Trophoblast cell (in vitro differentiated cells and primary cell): ENCODE data around the gene FCHSD2.
"Not testable (repeated sequence)": the region's sequence is repeated elsewhere in the genome, so short reads cannot be mapped to it uniquely, and the experiment has no call there.

Source experiments
- DNase-seq, 2 donors: peaks; one replicate each; pipeline ENCODE4 v3.0.0-alpha.2; 2016
- H2AFZ ChIP-seq: 2 replicates; pipeline ENCODE4 v1.6.1; 2013; ENCODE audit warnings: low read length, moderate library complexity, mild to moderate bottlenecking; ENCODE audit not compliant: insufficient read depth, poor library complexity
- H2AK5ac ChIP-seq: 2 replicates; pipeline ENCODE4 v1.6.1; 2013; ENCODE audit warnings: mild to moderate bottlenecking, low read length
- H2BK120ac ChIP-seq: 2 replicates; pipeline ENCODE4 v1.6.1; 2013; ENCODE audit warnings: low read length, mild to moderate bottlenecking, moderate library complexity; ENCODE audit not compliant: insufficient read depth, poor library complexity
- H2BK12ac ChIP-seq: 2 replicates; pipeline ENCODE4 v1.6.1; 2013; ENCODE audit warnings: mild to moderate bottlenecking, low read length, moderate library complexity
- H2BK5ac ChIP-seq: 2 replicates; pipeline ENCODE4 v1.6.1; 2013; ENCODE audit warnings: low read length, low read depth, moderate library complexity, mild to moderate bottlenecking; ENCODE audit not compliant: poor library complexity
- H3K14ac ChIP-seq: 2 replicates; pipeline ENCODE4 v1.6.1; 2013; ENCODE audit warnings: mild to moderate bottlenecking, low read length
- H3K18ac ChIP-seq: 2 replicates; pipeline ENCODE4 v1.6.1; 2013; ENCODE audit warnings: mild to moderate bottlenecking, low read length
- H3K23ac ChIP-seq: 2 replicates; pipeline ENCODE4 v1.6.1; 2013; ENCODE audit warnings: low read length
- H3K27ac ChIP-seq: 2 replicates; pipeline ENCODE4 v1.5.1; 2013; ENCODE audit warnings: low read depth, mild to moderate bottlenecking, inconsistent platforms, low read length, moderate library complexity
- H3K27me3 ChIP-seq: 2 replicates; pipeline ENCODE4 v1.6.1; 2013; ENCODE audit warnings: inconsistent platforms, mild to moderate bottlenecking, low read length, moderate library complexity; ENCODE audit not compliant: insufficient read depth
- H3K36me3 ChIP-seq, 2 experiments: 1 replicate in 1 of 2; 2 replicates in 1 of 2; pipeline ENCODE4 v1.6.1; 2013; ENCODE audit warnings: low read length in 2 of 2, mild to moderate bottlenecking in 2 of 2, moderate library complexity in 1 of 2; ENCODE audit not compliant: insufficient read depth in 2 of 2, control insufficient read depth in 1 of 2
- H3K4ac ChIP-seq: 2 replicates; pipeline ENCODE4 v1.6.1; 2013; ENCODE audit warnings: low read depth, mild to moderate bottlenecking, low read length, moderate library complexity
- H3K4me1 ChIP-seq, 2 experiments: 1 replicate in 1 of 2; 2 replicates in 1 of 2; pipeline ENCODE4 v1.6.1; 2013; ENCODE audit warnings: low read length in 2 of 2, mild to moderate bottlenecking in 2 of 2, moderate library complexity in 1 of 2; ENCODE audit not compliant: insufficient read depth in 2 of 2, control insufficient read depth in 1 of 2
- H3K4me2 ChIP-seq: 2 replicates; pipeline ENCODE4 v1.6.1; 2013; ENCODE audit warnings: inconsistent platforms, mild to moderate bottlenecking, low read length, moderate library complexity
- H3K4me3 ChIP-seq: 2 replicates; pipeline ENCODE4 v1.5.1; 2013; ENCODE audit warnings: mild to moderate bottlenecking, low read depth, low read length, inconsistent platforms
- H3K79me1 ChIP-seq: one replicate; pipeline ENCODE4 v1.6.1; 2013; ENCODE audit warnings: low read length
- H3K79me2 ChIP-seq: 2 replicates; pipeline ENCODE4 v1.6.1; 2013; ENCODE audit warnings: low read length, mild to moderate bottlenecking; ENCODE audit not compliant: control insufficient read depth, insufficient read depth, poor library complexity
- H3K9ac ChIP-seq: 2 replicates; pipeline ENCODE4 v1.6.1; 2013; ENCODE audit warnings: mild to moderate bottlenecking, low read length
- H3K9me3 ChIP-seq: 2 replicates; pipeline ENCODE4 v1.6.1; 2013; ENCODE audit warnings: low read depth, mild to moderate bottlenecking, control low read depth, inconsistent platforms, low read length; ENCODE audit not compliant: insufficient read depth
- H4K12ac ChIP-seq: 2 replicates; pipeline ENCODE4 v1.6.1; 2013; ENCODE audit warnings: low read depth, mild to moderate bottlenecking, low read length, moderate library complexity
- H4K8ac ChIP-seq: 2 replicates; pipeline ENCODE4 v1.6.1; 2013; ENCODE audit warnings: low read depth, mild to moderate bottlenecking, low read length, moderate library complexity
- H4K91ac ChIP-seq: one replicate; pipeline ENCODE4 v1.6.1; 2013; ENCODE audit warnings: low read depth, mild to moderate bottlenecking, low read length, moderate library complexity
- whole genome bisulfite sequencing: extraction: QIAGEN DNeasy Blood & Tissue Kit; methylation state at CpG from one replicate; pipeline ENCODE4 v1.1.7; 2013; ENCODE audit warnings: missing lambda C conversion rate; ENCODE audit not compliant: insufficient read length, insufficient coverage; ENCODE audit errors: extremely low coverage; 5-methylcytosine and 5-hydroxymethylcytosine counted together

Gene FCHSD2

GRCh38 chr11:72792437-72793021 is 349.6 kb downstream of the FCHSD2 start:
- Histone ChIP-seq H3K4me2 (no peak overlapping the region), H3K79me2 (no peaks in the 10 kb centered on the region), H3K36me3 (no peaks in the 10 kb centered on the region), H3K14ac (no peak overlapping the region), H4K8ac (no peak overlapping the region), H3K18ac (no peak overlapping the region), H3K27me3 (no peaks in the 10 kb centered on the region), H3K4me3 (no peak overlapping the region), H2AFZ (no peak overlapping the region), H3K4ac (no peak overlapping the region), H3K9me3 (no peaks in the 10 kb centered on the region), H4K12ac (no peak overlapping the region), H2BK5ac (no peak overlapping the region), H2BK12ac (no peak overlapping the region), H2BK120ac (no peak overlapping the region), H3K27ac (no peak overlapping the region), H3K9ac (no peak overlapping the region), H3K23ac (no peak overlapping the region), H3K79me1 (peaks cover 2% of the 10 kb centered on the region), H4K91ac (no peak overlapping the region), H3K4me1 (peaks cover 11 to 19% of the 10 kb centered on the region in 2 experiments), H2AK5ac (peak overlapping the region; percentile 1)
- no CpG with 5 or more reads among the region's 3 CpGs for WGBS
- DNase-seq = no peak

GRCh38 chr11:72791228-72791627 is 350.9 kb downstream of the FCHSD2 start:
- not testable (repeated sequence) for H3K18ac ChIP-seq, H3K9me3 ChIP-seq, H2AK5ac ChIP-seq, H3K14ac ChIP-seq, H3K4ac ChIP-seq, H3K36me3 ChIP-seq, H2BK120ac ChIP-seq, H3K9ac ChIP-seq, H4K91ac ChIP-seq, H3K27ac ChIP-seq, H3K79me1 ChIP-seq, H2AFZ ChIP-seq, H3K27me3 ChIP-seq, H4K12ac ChIP-seq, H3K23ac ChIP-seq, H2BK5ac ChIP-seq, H3K79me2 ChIP-seq, H4K8ac ChIP-seq, H3K4me2 ChIP-seq, H3K4me3 ChIP-seq, DNase-seq, H2BK12ac ChIP-seq
- no CpG with 5 or more reads among the region's 7 CpGs for WGBS
- H3K4me1 ChIP-seq = peaks cover 11 to 19% of the 10 kb centered on the region in 2 experiments

- Histone ChIP-seq H3K4ac (no peak overlapping the region), H3K9me3 (no peaks in the 10 kb centered on the region)
Measured at GRCh38 chr11:72789493-72790131, 352.5 kb downstream of the FCHSD2 start.

GRCh38 chr11:72788241-72788640 is 353.9 kb downstream of the FCHSD2 start:
- no peaks in the 10 kb centered on the region for H3K79me1 ChIP-seq
- H2BK120ac ChIP-seq = no peak overlapping the region
- H4K8ac ChIP-seq = no peak overlapping the region
- peaks cover 10 to 14% of the 10 kb centered on the region in 2 experiments for H3K4me1 ChIP-seq
- H3K14ac ChIP-seq = no peak overlapping the region
- H3K27ac ChIP-seq = no peak overlapping the region
- DNase-seq = no peak
- no peaks in the 10 kb centered on the region for H3K9me3 ChIP-seq
- H3K18ac ChIP-seq = no peak overlapping the region
- no peaks in the 10 kb centered on the region for H3K36me3 ChIP-seq
- no peak overlapping the region for H4K91ac ChIP-seq
- no peak overlapping the region for H3K4ac ChIP-seq
- no peak overlapping the region for H2AK5ac ChIP-seq
- H3K4me3 ChIP-seq = no peak overlapping the region
- no peak overlapping the region for H3K9ac ChIP-seq
- no peak overlapping the region for H2BK5ac ChIP-seq
- H4K12ac ChIP-seq = no peak overlapping the region
- no peak overlapping the region for H3K4me2 ChIP-seq
- no peak overlapping the region for H2AFZ ChIP-seq
- H3K23ac ChIP-seq = no peak overlapping the region
- H2BK12ac ChIP-seq = peak overlapping the region; percentile 51
- no peaks in the 10 kb centered on the region for H3K79me2 ChIP-seq
- H3K27me3 ChIP-seq = no peaks in the 10 kb centered on the region
- WGBS = no CpG with 5 or more reads among the region's 7 CpGs

More at GRCh38 chr11:72789493-72790131, 352.5 kb downstream of the FCHSD2 start:
- Histone ChIP-seq H2BK120ac (peak overlapping the region; percentile 1), H4K12ac (no peak overlapping the region), H3K79me2 (no peaks in the 10 kb centered on the region), H3K14ac (peak overlapping the region; percentile 5), H3K18ac (no peak overlapping the region), H3K27me3 (no peaks in the 10 kb centered on the region), H4K8ac (no peak overlapping the region), H3K4me2 (no peak overlapping the region), H2AK5ac (peak overlapping the region; percentile 2), H3K36me3 (no peaks in the 10 kb centered on the region), H2AFZ (no peak overlapping the region), H3K27ac (no peak overlapping the region), H4K91ac (no peak overlapping the region), H3K4me3 (no peak overlapping the region), H2BK5ac (no peak overlapping the region), H3K9ac (no peak overlapping the region), H3K4me1 (peaks cover 11 to 19% of the 10 kb centered on the region in 2 experiments), H3K79me1 (peaks cover 2% of the 10 kb centered on the region), H3K23ac (no peak overlapping the region), H2BK12ac (no peak overlapping the region)
- no CpG with 5 or more reads among the region's 10 CpGs for WGBS
- no peak for DNase-seq
